ENCODE results near the gene VWA3A. TPM values are rescaled to one million over a fixed set of nuclear protein-coding genes. Genes with fewer than 3 reads are reported as not detected.

Gene VWA3A
- total and polyA plus RNA-seq, 7 donors, result 0.03 to 0.15 (median 0.12) TPM; not detected in 4

DNA sequence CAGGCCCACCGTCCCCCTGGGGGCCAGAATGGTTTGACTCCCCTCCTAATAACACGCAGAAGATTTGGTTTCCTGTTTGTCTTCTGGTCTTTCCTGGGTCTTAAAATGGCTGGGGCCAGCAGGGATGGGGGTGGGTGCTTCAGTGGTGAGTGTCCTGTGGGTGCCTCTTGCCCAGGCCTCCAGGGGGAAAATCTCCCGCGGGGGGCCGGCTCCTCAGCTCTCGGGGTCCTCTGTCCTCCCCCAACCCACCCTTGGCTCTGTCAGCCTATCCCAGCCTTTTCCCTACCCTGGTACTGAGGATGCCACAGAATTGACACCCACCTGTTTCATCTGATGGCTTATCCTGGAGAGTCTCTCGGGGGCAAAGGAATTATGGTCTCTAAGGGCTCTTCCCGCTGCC is 46.1 kb downstream of the VWA3A start:
- peaks cover 0 to 1% (median 0%) of the 10 kb centered on the region in 3 donors for H3K27me3 ChIP-seq (ENCODE audit: insufficient read depth in 3 of 3, low read length in 2 of 3)
- TF ChIP-seq, protein P1, sequence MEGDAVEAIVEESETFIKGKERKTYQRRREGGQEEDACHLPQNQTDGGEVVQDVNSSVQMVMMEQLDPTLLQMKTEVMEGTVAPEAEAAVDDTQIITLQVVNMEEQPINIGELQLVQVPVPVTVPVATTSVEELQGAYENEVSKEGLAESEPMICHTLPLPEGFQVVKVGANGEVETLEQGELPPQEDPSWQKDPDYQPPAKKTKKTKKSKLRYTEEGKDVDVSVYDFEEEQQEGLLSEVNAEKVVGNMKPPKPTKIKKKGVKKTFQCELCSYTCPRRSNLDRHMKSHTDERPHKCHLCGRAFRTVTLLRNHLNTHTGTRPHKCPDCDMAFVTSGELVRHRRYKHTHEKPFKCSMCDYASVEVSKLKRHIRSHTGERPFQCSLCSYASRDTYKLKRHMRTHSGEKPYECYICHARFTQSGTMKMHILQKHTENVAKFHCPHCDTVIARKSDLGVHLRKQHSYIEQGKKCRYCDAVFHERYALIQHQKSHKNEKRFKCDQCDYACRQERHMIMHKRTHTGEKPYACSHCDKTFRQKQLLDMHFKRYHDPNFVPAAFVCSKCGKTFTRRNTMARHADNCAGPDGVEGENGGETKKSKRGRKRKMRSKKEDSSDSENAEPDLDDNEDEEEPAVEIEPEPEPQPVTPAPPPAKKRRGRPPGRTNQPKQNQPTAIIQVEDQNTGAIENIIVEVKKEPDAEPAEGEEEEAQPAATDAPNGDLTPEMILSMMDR (IDR thresholded peaks at IDR 0.05), result no peak
- H3K36me3 ChIP-seq (ENCODE audit: insufficient read depth in 1 of 2, low read depth in 1 of 2), result no peaks in the 10 kb centered on the region
- DNase-seq (no peak), ATAC-seq (no peak)
- intact Hi-C loops (cut with DNase I), result no loop called here
- no peaks in the 10 kb centered on the region for H3K4me1 ChIP-seq
- no peak overlapping the region for H3K4me3 ChIP-seq
- no peaks in the 10 kb centered on the region for H3K9me3 ChIP-seq
- H3K27ac ChIP-seq, result no peak overlapping the region
- WGBS, 3 donors, result 72 to 81% (median 79%) methylated on average over 8 of the region's 8 CpGs

DNA sequence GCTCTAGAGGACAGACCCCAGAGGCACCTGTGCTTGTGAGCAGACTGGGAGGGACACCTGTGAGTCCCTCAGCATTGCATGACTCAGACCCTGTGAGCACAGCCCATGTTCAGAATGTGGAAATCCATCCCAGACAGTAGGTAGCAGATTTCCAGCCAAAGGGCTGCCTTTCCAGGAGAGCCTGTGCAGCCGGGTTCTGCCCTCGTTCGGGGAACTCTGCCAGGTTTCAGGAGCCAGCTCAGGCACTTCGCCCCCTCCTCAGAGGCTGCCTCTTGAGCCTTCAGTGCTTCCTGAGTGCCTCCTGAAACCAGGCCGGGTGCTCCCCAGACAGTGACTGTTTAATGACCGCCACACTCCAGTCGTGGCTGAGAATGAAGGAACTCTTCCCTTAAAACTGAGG is 46.7 kb downstream of the VWA3A start:
- 43 to 57% (median 52%) methylated on average over 7 of the region's 7 CpGs for WGBS, 3 donors
- TF ChIP-seq, protein P1 (IDR thresholded peaks at IDR 0.05), result no peak
- Histone ChIP-seq H3K9me3 (no peaks in the 10 kb centered on the region), H3K4me3 (no peak overlapping the region), H3K27me3 (ENCODE audit: insufficient read depth in 3 of 3, low read length in 2 of 3) (peaks cover 0 to 1% (median 0%) of the 10 kb centered on the region in 3 donors), H3K27ac (no peak overlapping the region), H3K36me3 (ENCODE audit: insufficient read depth in 1 of 2, low read depth in 1 of 2) (no peaks in the 10 kb centered on the region), H3K4me1 (no peaks in the 10 kb centered on the region)
- DNase-seq, result no peak
- intact Hi-C loops (cut with DNase I), result no loop called here
- ATAC-seq, result no peak

DNA sequence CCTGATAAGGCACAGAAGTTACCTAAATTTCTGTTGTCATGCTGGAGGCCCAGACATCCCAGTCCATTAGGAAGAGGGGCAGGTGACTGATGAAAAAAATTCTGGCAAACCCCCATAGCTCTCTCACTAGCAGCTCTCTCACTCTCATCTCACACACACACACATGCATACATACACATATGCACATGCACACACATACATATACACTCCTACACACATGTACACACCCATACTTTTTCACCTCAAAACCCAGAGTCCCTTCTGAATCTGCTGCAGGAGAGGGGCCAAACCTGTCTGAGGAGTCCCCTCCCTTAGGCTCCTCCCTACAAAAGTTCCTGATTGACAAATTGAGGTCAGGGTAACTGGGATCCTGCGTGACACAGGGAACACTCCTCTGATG is 47.4 kb downstream of the VWA3A start:
- Histone ChIP-seq H3K9me3 (no peaks in the 10 kb centered on the region), H3K27ac (no peak overlapping the region), H3K4me3 (no peak overlapping the region), H3K27me3 (ENCODE audit: insufficient read depth in 3 of 3, low read length in 2 of 3) (peaks cover 0 to 1% (median 0%) of the 10 kb centered on the region in 3 donors), H3K4me1 (no peaks in the 10 kb centered on the region), H3K36me3 (ENCODE audit: insufficient read depth in 1 of 2, low read depth in 1 of 2) (no peaks in the 10 kb centered on the region)
- TF ChIP-seq, protein P1 (IDR thresholded peaks at IDR 0.05), result no peak
- intact Hi-C loops (cut with DNase I), result no loop called here
- no peak for ATAC-seq
- DNase-seq, result no peak
- 84 to 91% (median 84%) methylated on average over 1 of the region's 1 CpG for WGBS, 3 donors

DNA sequence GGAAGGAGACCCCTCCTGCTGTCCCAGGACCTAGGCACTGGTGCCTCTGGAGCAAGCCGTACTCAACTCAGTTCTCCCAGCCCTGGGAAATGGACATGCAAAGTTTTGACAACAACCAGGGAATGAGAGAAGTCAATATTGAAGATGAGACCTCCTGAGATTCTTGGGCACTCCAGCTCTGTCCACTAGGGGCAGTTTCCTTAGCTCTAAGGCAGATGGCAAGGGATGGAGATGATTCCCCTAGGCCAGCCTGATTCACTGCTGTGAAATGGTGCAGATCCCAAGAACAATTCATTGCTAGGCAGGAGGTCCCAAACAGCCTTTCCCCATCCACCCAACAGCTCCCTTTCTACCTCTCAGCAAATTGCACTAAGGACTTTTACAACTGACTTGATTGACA is 49.4 kb downstream of the VWA3A start:
- no peaks in the 10 kb centered on the region for H3K36me3 ChIP-seq (ENCODE audit: insufficient read depth in 1 of 2, low read depth in 1 of 2)
- ATAC-seq (no peak), DNase-seq (no peak)
- no peak overlapping the region for H3K4me3 ChIP-seq
- TF ChIP-seq, protein P1 (IDR thresholded peaks at IDR 0.05), result peak; percentile 9
- WGBS, 3 donors, result 85 to 92% (median 86%) methylated on average over 1 of the region's 1 CpG
- intact Hi-C loops (cut with DNase I), result no loop called here
- no peak overlapping the region for H3K27ac ChIP-seq
- no peaks in the 10 kb centered on the region for H3K9me3 ChIP-seq
- H3K4me1 ChIP-seq, result no peaks in the 10 kb centered on the region
- peaks cover 0 to 1% (median 0%) of the 10 kb centered on the region in 3 donors for H3K27me3 ChIP-seq (ENCODE audit: insufficient read depth in 3 of 3, low read length in 2 of 3)

DNA sequence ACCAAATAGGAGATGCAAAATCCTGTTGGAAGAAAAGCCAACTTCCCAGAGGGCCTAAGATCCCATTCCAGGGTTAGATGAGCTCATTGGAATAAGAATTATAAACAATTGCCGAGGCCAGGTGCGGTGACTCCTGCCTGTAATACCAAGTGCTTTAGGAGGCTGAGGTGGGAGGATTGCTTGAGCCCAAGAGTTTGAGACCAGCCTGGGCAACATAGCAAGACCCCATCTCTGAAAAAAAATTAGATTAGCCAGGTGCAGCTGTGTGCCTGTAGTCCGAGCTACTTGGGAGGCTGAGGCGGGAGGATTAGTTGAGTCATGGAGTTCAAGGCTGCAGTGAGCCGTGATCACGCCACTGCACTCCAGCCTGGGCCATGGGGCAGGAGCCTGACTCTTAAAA is 52.2 kb downstream of the VWA3A start:
- H3K36me3 ChIP-seq (ENCODE audit: insufficient read depth in 1 of 2, low read depth in 1 of 2), result no peaks in the 10 kb centered on the region
- 90 to 93% (median 90%) methylated on average over 6 of the region's 6 CpGs for WGBS, 3 donors
- no peak for ATAC-seq
- DNase-seq, result no peak
- H3K9me3 ChIP-seq, result no peaks in the 10 kb centered on the region
- no peaks in the 10 kb centered on the region for H3K27me3 ChIP-seq (ENCODE audit: insufficient read depth in 3 of 3, low read length in 2 of 3)
- H3K4me3 ChIP-seq, result no peak overlapping the region
- intact Hi-C loops (cut with DNase I), result no loop called here
- no peaks in the 10 kb centered on the region for H3K4me1 ChIP-seq
- no peak overlapping the region for H3K27ac ChIP-seq
- TF ChIP-seq, protein P1 (IDR thresholded peaks at IDR 0.05), result no peak

Data from psoas muscle (tissue), 8 donors.